Transverse colon (tissue), 3 donors: ENCODE data around the gene KCNT1.

Experiments used
- CTCF ChIP-seq, 5 experiments: fragments of 200-600 bp in 3 of 5; fragments of 450-650 bp in 2 of 5; sonication (generic) in 3 of 5; IDR thresholded peaks; 1 replicate in 2 of 5; 2 replicates in 3 of 5; pipeline ENCODE4 v1.5.1; 2016 to 2017; ENCODE audit warnings: antibody characterized with exemption in 5 of 5, inconsistent platforms in 3 of 5, mild to moderate bottlenecking in 2 of 5, moderate library complexity in 1 of 5
- POLR2A ChIP-seq: fragments of 450-650 bp; IDR thresholded peaks from one replicate; pipeline ENCODE4 v1.6.1; 2016; ENCODE audit warnings: antibody characterized with exemption, mild to moderate bottlenecking, moderate library complexity

- no peak for TF ChIP-seq CTCF (IDR thresholded peaks at IDR 0.05)
- TF ChIP-seq POLR2A, result no peak
These were observed 34.5 kb upstream of the KCNT1 start for GRCh38 chr9:135667463-135668001.
